ENCODE measurements around the gene ZBTB47. TPM values are rescaled to one million over a fixed set of nuclear protein-coding genes. Genes with fewer than 3 reads are reported as not detected.

The ZBTB47 gene
- total RNA-seq, 2 donors from 2014 or later: 92.4 to 129 TPM

GRCh38 chr3:42698216-42698910, 44.9 kb downstream of the ZBTB47 start:
- Histone ChIP-seq H3K27me3 (no peaks in the 10 kb centered on the region), H3K36me3 (peaks cover 17% of the 10 kb centered on the region), H3K27ac (peak overlapping the region; percentile 92 to 98), H3K4me3 (no peak overlapping the region), H3K9me3 (no peaks in the 10 kb centered on the region), H3K4me1 (peaks cover 0 to 37% of the 10 kb centered on the region in 2 donors)
- TF ChIP-seq CTCF (IDR thresholded peaks at IDR 0.05): no peak
- DNase-seq (ENCODE audit: low spot score): peak; percentile 11

DNA sequence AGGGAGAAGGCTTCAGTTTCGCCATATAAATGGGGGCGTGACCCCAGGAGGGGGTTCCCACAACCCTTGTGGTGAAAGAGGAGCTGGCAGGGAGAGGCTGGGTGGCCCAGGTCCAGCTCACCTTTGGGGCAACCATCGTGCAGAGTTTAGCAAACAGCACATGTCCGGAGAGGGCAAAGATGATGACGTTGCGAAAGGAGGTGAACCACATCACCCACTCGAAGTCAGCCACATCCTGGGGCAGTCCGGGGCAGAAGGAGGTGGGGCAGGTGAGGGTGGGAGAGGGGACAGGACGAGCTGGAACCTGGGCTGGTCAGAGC, 45.4 kb downstream of the ZBTB47 start:
- DNase-seq (ENCODE audit: low spot score): peak; percentile 53
- H3K9me3 ChIP-seq: no peaks in the 10 kb centered on the region
- peaks cover 17% of the 10 kb centered on the region for H3K36me3 ChIP-seq
- H3K27me3 ChIP-seq: no peaks in the 10 kb centered on the region
- H3K4me1 ChIP-seq: peaks cover 0 to 42% of the 10 kb centered on the region in 2 donors
- TF ChIP-seq CTCF (IDR thresholded peaks at IDR 0.05): no peak
- peak overlapping the region in 1 of 2 donors; percentile 25 for H3K4me3 ChIP-seq
- peak overlapping the region; percentile 92 to 98 for H3K27ac ChIP-seq

DNA sequence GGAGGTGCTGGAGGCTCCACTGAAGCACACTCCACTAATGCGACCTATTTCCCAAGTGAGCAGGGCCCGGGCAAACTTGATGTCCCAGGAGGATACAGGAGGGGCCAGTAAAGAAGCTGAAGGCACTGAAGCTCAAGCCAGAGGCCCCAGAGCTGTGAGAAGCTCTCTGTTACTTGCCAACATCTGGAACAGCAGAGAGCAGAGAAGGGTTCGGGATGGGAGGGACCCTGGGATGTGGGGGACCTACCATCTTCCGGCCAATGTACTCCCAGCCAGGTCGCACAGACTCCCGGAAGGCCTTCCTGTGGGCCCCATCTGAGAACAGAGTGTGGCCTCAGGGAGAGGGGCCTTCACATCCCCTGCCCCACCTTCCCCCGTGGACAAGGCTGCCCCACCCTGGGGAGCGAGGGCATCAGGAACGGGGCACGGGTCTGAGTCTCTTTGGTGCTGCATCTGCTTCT, 46.0 kb downstream of the ZBTB47 start:
- H3K36me3 ChIP-seq: peaks cover 17% of the 10 kb centered on the region
- peak overlapping the region; percentile 92 to 98 for H3K27ac ChIP-seq
- no peak for DNase-seq (ENCODE audit: low spot score)
- no peaks in the 10 kb centered on the region for H3K27me3 ChIP-seq
- no peaks in the 10 kb centered on the region for H3K9me3 ChIP-seq
- no peak for TF ChIP-seq CTCF (IDR thresholded peaks at IDR 0.05)
- peak overlapping the region; percentile 13 to 25 for H3K4me3 ChIP-seq
- H3K4me1 ChIP-seq: peaks cover 0 to 48% of the 10 kb centered on the region in 2 donors

GRCh38 chr3:42700366-42701288, 47.1 kb downstream of the ZBTB47 start:
- peak; percentile 46 for DNase-seq (ENCODE audit: low spot score)
- TF ChIP-seq CTCF (IDR thresholded peaks at IDR 0.05): no peak
- peak overlapping the region; percentile 48 to 63 for H3K4me3 ChIP-seq
- H3K4me1 ChIP-seq: peaks cover 0 to 58% of the 10 kb centered on the region in 2 donors
- H3K27ac ChIP-seq: peak overlapping the region; percentile 92 to 98
- H3K27me3 ChIP-seq: no peaks in the 10 kb centered on the region
- H3K9me3 ChIP-seq: no peaks in the 10 kb centered on the region
- H3K36me3 ChIP-seq: peaks cover 17% of the 10 kb centered on the region

DNA sequence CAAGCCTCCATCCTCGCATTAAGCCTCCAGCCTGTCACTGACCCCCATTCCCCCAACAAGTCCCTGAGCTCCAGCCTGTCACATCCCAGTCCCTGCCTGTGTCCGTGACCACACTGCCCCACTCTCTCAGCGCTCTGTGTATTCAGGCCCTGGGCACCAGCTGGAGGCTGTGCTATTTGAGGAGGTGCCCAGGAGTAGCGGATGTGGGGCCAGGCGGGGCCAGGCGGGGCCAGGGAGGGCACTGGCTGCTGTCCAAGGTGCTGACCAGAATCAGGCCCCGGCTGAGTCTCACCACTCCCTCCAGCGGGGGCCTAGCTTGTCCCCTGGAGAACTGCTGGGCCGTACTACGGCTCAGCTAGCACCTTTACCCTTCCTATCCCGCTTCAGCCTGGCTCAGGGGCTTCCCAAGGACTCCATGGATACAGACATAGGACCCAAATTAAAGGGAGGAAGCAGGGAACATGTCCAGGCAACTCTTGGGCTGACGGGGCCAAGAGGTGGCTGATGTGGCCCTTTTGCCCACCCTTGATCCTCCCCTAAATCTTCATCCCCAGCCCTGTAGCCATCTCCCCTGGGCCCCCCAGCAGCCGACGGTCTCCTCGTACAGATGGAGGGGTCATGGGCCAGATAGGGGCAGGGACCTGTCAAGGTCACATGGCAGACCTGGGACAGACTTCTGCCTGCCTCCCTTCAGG, 48.0 kb downstream of the ZBTB47 start:
- peak overlapping the region; percentile 92 to 98 for H3K27ac ChIP-seq
- H3K9me3 ChIP-seq: no peaks in the 10 kb centered on the region
- peak; percentile 68 for DNase-seq (ENCODE audit: low spot score)
- peak overlapping the region; percentile 48 to 63 for H3K4me3 ChIP-seq
- peaks cover 0 to 66% of the 10 kb centered on the region in 2 donors for H3K4me1 ChIP-seq
- no peaks in the 10 kb centered on the region for H3K27me3 ChIP-seq
- H3K36me3 ChIP-seq: peaks cover 17% of the 10 kb centered on the region
- TF ChIP-seq CTCF (IDR thresholded peaks at IDR 0.05): peak in 1 of 2 donors; percentile 1
